NCI-H510A (cell line): ENCODE data around the gene GPC6.

Experiments used
- DNase-seq: peaks from one replicate; lab custom pipeline; 2025; lab: John Stamatoyannopoulos, UW

GPC6 gene

GRCh38 chr13:94413598-94413944, 1187.0 kb downstream of the GPC6 start:
- DNase-seq: no peak

- DNase-seq: no peak
Measured at GRCh38 chr13:94414141-94414540, 1187.5 kb downstream of the GPC6 start.

DNA sequence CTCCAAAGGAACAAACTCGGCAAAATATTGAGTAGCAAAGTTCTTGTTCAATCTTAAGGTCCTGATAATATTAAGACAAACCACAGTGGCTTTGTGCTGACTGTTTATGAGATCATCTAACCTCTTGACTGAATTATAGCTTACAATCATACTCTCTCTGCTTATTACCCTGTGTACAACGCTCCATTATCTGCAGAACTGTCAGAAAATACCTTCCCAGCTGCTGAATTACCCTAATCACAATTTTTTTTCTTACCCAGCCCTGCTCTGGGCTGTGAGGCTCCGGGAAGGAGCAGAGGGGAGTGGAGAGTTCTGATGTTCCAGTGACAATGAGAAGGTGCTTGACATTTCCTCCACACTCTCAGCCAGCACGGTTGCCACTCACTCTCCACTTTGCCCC, 1188.1 kb downstream of the GPC6 start:
- DNase-seq: no peak

GRCh38 chr13:94415500-94416237, 1189.1 kb downstream of the GPC6 start:
- DNase-seq: no peak

GRCh38 chr13:94416454-94417080, 1190.0 kb downstream of the GPC6 start:
- peak; percentile 34 for DNase-seq

DNA sequence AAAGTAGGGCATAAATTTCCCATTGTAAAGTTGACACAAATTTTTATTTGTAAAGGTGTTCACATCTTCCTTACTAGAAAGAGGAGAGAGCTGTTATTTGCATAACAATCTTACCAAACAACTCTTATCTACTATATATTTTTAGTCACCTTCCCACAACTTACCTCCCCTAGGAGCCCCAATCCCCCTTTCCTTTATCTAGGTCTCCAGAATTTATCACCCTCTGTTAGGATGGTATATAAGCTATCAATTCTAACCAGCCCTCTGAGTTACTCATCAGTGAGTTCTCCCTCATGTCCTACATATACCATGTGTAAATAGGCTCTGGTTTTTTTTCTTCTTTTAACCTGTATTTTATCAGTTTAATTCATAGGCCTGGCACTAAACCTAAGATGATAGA, 1190.7 kb downstream of the GPC6 start:
- no peak for DNase-seq

- no peak for DNase-seq
Measured at GRCh38 chr13:94419304-94419924, 1192.8 kb downstream of the GPC6 start.

DNA sequence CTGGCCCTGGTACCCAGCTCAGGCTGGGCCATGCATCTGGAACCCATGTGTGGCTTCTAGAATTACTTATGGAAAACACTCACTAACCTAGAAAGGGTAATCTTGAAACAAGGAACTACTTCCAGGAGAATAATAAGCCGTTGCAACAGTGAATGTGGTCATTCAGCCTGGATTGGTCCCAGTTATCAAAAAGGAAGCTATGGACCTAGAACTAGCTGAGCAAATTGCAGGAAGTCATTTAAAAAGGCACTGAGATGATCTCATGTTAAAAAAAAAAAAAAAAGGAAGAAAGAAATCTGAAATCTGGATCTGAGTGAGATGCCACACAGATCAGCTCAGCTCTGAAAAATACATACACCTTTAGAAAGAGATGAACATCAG, 1193.3 kb downstream of the GPC6 start:
- DNase-seq: no peak

GRCh38 chr13:94427313-94427953, 1200.8 kb downstream of the GPC6 start:
- peak; percentile 11 for DNase-seq

DNA sequence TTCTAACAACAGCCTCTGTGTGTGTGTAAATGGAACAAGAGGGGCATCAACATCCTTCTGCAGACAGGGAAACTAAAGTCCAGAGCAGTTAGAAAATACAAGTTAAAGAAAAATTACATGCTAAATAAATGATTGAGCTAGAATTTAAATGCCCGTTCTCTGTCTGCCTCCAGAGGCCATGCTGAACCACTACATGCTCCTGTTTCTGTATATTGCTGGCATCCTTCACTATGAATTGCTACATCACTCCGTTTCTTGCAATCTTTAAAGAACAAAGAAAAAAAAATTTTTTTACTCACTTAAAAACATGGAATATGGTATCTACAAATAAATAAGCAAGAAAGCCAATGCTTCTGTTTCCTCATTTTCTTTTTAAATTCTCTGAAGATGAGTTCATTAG, 1205.0 kb downstream of the GPC6 start:
- no peak for DNase-seq

DNA sequence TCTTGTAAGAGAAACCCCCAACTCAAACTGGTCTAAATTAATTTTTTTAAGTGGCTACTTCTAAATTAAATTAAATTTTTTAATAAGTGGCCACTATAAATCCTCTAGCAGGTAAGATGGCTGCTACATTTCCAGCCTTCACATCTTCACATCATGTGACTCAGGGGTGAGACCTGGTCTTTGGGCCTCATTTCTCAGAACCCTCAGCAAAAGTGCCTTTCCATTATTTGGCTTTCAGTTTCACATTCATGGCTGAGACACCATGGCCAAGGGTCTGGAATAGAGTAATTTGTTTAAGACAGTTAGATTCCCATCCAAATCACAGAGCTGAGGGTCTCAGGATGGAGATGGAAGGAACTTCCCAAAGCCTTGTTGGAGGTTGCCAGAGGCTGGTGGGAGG, 1205.4 kb downstream of the GPC6 start:
- DNase-seq: no peak

GRCh38 chr13:94433055-94433961, 1206.7 kb downstream of the GPC6 start:
- DNase-seq: peak; percentile 38

- DNase-seq: peak; percentile 20
Measured at GRCh38 chr13:94435604-94436226, 1209.1 kb downstream of the GPC6 start.

DNA sequence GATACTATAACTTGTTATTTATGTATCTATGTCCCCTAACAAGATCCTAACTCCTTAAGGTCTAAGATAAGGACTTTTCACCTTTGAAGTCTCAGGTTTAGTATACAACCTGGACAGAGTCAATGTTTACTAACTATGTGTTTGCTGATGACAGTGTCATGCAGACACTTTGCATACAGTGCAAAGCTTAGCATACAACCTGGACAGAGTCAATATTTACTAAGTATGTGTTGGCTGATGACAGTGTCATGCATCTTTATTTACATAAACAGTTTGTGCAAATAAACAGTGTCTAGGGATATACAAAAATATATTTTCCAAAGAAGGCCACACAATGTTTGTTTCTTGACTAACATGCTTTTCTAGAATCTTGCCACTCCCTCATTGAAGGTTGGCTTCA, 1218.2 kb downstream of the GPC6 start:
- DNase-seq: no peak

DNA sequence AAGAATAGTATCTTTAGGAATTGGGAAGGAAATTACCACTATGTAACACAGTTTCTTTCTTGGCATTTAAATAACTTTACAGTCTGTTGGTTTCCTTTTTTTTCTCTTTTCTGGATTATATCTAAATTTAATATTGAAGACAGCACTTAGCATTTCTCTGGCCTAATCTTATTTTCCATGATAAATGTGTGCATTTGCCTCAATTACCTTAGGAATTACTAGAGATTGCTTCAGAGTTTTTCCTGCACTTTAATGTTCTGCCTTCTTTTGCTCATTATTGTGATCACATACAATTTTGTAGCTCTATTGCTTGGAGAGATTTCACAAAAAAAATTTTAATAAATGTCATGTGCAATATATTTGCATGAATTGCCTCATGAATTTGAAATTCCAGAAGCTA, 1227.7 kb downstream of the GPC6 start:
- no peak for DNase-seq

- DNase-seq: no peak
Measured at GRCh38 chr13:94454906-94455305, 1228.3 kb downstream of the GPC6 start.

DNA sequence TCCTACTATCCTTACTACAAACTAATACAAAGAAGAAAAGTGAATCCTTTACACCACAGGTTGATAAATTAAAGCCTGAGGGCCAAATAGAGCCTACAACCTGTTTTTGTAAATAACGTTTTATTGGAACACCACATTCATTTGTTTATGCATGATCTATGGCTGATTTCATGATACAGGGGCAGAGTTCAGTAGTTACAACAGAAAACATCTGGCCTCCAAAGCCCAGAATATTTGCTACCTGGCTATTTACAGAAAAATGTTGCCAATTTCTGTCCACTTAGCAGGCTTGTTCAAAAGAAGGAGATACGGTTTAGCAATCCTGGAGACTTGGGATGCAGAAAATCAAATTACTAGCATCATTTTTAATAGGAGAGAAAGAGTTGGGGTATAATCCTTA, 1228.8 kb downstream of the GPC6 start:
- DNase-seq: no peak
